ENCODE data around the gene CEP135.
A peak's percentile ranks its signal among the peaks of the same experiment; 100 is the strongest.

Gene CEP135, protein sequence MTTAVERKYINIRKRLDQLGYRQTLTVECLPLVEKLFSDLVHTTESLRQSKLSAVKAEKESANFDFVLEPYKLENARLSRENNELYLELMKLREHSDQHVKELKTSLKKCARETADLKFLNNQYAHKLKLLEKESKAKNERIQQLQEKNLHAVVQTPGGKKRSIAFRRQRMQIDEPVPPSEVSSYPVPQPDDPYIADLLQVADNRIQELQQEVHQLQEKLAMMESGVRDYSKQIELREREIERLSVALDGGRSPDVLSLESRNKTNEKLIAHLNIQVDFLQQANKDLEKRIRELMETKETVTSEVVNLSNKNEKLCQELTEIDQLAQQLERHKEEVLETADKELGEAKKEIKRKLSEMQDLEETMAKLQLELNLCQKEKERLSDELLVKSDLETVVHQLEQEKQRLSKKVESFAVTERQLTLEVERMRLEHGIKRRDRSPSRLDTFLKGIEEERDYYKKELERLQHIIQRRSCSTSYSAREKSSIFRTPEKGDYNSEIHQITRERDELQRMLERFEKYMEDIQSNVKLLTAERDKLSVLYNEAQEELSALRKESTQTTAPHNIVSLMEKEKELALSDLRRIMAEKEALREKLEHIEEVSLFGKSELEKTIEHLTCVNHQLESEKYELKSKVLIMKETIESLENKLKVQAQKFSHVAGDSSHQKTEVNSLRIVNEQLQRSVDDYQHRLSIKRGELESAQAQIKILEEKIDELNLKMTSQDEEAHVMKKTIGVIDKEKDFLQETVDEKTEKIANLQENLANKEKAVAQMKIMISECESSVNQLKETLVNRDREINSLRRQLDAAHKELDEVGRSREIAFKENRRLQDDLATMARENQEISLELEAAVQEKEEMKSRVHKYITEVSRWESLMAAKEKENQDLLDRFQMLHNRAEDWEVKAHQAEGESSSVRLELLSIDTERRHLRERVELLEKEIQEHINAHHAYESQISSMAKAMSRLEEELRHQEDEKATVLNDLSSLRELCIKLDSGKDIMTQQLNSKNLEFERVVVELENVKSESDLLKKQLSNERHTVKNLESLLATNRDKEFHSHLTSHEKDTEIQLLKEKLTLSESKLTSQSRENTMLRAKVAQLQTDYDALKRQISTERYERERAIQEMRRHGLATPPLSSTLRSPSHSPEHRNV

DNA sequence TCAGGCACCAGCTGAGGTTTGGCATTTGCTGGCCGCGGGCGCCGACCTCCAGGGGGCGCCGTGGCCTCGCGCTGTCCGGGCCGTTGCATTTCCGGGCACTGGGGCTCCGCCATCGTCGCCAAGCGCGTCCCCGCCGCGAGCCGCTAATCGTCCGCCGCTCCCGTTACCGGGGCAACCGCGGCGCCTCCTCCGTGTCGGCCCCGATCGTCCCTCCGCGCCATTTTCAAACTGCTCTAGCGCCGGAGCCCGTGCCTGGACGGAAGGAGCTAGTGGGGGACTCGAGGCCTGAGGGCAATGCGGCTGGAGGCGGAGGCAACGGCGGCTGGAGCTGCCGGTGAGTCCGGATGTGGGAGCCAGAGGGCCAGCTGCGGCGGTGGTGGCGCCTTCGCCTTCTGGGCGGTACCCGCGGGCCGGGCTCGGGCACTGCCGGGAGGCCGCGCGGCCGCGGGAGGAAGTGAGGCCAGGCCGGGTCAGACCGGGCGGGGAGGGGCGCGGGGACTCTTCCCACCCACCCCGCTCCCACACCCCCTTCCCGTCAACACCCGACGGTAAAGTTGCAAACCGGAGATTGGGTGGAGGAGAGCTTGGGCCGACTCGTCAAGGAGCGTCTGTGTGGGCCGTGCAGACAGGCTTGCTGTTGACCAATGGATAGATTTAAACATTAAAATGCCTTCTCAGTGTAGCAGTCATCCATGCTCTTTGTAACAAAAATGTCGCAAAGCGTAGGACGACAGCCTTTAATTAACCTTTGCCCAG, at the start of gene CEP135:
TSS of gene CEP135 (plus strand) at position 220 of the 756 bp plus-strand sequence. CDS start 3,186 bp downstream, outside the sequence.
- TF ChIP-seq GATA1 (IDR thresholded peaks at IDR 0.05; ENCODE audit: low read depth, low read length) (no peak), POLR2A (IDR thresholded peaks at IDR 0.05; ENCODE audit: low read length) (peak; percentile 75)

DNA sequence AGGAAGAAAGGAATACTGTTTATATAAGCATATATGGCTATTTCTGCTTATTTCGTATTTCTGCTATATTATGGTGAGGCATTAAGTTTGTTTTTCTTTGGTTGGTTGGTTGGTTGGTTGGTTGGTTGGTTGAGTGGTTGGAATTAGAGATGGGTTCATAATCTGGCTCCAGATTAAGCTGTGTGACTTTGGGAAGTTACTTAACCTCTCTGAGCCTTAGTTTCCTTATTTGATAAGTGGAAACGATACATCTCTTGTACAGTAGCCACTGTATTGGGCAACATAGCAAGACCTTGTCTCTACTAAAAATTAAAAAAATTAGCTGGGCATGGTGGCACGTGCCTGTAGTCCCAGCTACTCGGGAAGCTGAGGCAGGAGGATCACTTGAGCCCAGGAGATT, 46.1 kb upstream of the CEP135 start:
- TF ChIP-seq POLR2A (IDR thresholded peaks at IDR 0.05; ENCODE audit: low read length) (no peak), GATA1 (IDR thresholded peaks at IDR 0.05; ENCODE audit: low read depth, low read length) (no peak)
- no peak for DNase-seq

More for the DNA sequence above, at the start of gene CEP135:
- DNase-seq: peak; percentile 96 to 98

DNA sequence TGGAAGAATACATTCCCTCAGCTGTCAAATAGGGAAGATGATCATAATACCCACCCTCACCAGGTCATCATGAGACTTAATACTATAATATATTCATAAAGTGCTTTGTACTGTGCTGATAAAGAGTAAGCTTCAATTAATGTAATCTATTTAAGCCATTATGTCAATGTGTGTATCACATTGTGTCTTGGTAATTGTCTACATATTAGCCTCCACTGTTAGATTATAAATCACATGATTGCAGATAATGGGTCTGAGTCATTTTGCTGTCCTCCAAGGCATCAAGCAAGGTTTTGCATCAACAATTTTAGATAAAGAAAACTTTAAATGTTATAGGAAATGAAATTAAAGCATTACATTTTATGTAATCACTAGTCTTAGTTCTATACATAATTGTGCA, 45.2 kb upstream of the CEP135 start:
- no peak for TF ChIP-seq POLR2A (IDR thresholded peaks at IDR 0.05; ENCODE audit: low read length)
- TF ChIP-seq GATA1 (IDR thresholded peaks at IDR 0.05; ENCODE audit: low read depth, low read length): no peak
- DNase-seq: peak; percentile 18 to 54

DNA sequence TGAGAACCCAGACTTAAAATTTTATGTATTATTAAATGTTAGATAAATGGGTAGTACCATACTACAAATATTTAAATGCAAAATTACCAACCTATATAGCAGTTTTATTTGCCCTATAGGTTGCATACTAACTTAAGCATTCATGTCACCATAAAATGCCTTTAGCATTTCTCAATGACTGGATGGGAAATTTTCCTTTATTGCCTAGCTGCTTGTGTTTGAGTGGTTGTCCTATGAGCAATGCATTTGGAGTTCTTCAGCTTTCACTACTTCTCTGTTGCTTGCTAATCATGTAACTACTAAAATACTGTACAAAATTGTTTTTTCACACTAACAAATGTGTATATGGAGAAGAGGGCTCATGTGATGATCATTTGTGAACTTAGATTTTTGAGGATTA, 44.2 kb upstream of the CEP135 start:
- no peak for TF ChIP-seq POLR2A (IDR thresholded peaks at IDR 0.05; ENCODE audit: low read length)
- TF ChIP-seq GATA1 (IDR thresholded peaks at IDR 0.05; ENCODE audit: low read depth, low read length): no peak
- DNase-seq: no peak

DNA sequence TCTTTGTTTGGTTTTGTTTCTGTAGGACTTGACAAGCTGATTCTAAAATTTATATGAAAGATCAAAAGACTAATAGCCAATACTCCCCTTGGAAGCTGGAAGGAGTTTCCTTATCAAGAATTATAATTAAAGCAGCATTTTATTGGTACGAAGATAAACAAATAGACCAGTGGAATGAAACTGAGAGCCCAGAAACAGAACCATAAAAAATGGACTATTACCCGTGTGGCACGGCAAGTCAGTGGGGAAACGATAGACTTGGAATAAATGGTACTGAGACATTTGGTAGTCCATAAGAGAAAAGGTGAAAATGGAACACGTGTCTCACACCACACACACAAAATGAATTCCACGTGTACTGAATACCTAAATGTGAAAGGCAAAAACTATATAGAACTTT, 42.4 kb upstream of the CEP135 start:
- DNase-seq: no peak

DNA sequence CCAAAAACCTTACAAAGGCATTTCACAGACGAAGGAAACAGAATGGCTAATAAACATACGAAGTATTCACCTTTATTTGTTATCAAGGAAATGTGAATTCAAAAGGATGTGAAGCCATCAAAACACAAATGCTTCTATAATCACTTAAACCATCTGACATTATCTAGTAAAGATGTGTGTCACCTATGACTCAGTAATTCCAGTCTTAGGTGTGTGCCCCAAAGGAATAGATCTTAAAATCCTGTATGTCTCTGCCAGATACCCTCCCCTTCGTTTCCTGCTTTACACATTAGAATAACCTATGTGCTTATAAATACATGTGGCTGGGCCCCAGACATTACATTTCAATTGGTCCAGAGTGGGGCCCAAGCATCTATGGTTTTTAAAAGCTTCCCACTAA, 41.8 kb upstream of the CEP135 start:
- DNase-seq: peak in 1 of 2 experiments; percentile 7
- TF ChIP-seq POLR2A (IDR thresholded peaks at IDR 0.05; ENCODE audit: low read length) (no peak), GATA1 (IDR thresholded peaks at IDR 0.05; ENCODE audit: low read depth, low read length) (no peak)

More for the DNA sequence above, 42.4 kb upstream of the CEP135 start:
- TF ChIP-seq POLR2A (IDR thresholded peaks at IDR 0.05; ENCODE audit: low read length) (no peak), GATA1 (IDR thresholded peaks at IDR 0.05; ENCODE audit: low read depth, low read length) (no peak)

DNA sequence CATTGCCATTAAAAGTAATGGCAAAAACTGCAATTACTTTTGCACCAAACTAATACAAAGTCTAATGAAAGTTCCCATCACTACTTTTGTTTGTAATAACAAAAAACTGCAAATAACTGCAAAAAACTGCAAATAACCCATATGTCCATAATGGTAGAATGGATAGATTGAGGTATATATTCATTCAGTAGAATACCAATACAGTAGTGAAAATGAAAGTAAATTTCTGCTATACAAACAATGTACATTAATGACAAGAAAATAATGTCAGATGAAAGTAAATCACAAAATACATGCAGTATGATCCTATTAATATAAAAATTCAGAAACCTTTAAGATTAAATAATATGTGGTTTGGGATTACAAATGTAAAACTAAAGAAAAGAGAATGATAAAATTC, 41.3 kb upstream of the CEP135 start:
- DNase-seq: no peak
- TF ChIP-seq GATA1 (IDR thresholded peaks at IDR 0.05; ENCODE audit: low read depth, low read length): no peak
- TF ChIP-seq POLR2A (IDR thresholded peaks at IDR 0.05; ENCODE audit: low read length): no peak

DNA sequence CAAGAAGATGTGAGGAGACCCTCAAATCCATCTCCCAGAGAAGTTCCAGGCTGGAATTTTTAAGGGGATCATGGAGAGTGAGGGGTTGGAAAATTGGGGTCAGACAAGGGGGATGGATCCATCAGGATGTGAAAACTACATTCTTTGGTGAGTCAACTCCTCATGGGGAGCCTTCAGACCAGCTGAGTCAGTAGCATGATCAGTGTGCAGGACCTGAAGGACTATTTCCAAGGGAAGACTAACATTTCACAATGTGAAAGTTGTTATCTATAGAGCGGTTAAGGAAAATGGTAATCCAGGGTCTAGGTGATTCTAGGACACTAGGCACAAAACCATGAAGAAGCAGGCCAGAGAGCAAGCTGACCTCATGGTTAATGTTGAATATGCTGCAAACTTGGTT, 38.6 kb upstream of the CEP135 start:
- TF ChIP-seq POLR2A (IDR thresholded peaks at IDR 0.05; ENCODE audit: low read length) (no peak), GATA1 (IDR thresholded peaks at IDR 0.05; ENCODE audit: low read depth, low read length) (no peak)
- DNase-seq: no peak

DNA sequence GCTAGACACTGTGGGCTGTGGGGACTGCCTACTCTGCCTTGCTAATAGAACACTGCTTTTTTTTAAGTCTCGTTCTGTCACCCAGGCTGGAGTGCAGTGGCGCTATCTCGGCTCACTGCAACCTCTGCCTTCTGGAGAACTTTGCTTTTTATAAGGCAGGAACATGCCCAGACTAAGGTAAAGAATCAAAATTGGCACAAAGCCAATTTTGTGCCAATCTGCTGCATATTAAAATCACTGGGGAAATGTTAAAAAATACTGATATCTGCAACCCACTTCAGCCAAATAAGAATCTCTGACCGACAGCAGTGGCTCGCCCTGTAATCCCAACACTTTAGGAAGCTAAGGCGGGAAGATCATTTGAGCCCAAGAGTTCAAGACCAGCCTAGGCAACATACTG, 36.5 kb upstream of the CEP135 start:
- DNase-seq: no peak
- no peak for TF ChIP-seq POLR2A (IDR thresholded peaks at IDR 0.05; ENCODE audit: low read length)
- no peak for TF ChIP-seq GATA1 (IDR thresholded peaks at IDR 0.05; ENCODE audit: low read depth, low read length)

DNA sequence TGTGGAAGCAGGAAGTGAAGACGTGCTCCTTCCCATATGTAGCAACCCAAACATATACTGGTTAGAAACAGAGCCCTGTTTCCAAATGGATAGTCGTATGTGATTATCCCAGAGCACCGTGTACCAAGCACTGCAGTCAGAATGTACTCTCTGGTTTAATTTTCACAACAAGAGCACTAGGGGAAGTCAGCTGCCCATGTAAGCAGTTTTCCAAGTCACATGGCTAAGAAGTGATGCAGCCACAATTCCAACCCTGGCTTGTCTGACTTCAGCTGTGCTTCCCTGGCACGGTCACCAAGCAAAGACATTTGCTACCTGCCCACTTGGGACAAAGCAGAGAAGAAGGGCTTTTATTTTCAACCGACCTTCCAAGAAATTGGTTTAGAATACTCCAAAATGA, 28.2 kb upstream of the CEP135 start:
- TF ChIP-seq GATA1 (IDR thresholded peaks at IDR 0.05; ENCODE audit: low read depth, low read length) (no peak), POLR2A (IDR thresholded peaks at IDR 0.05; ENCODE audit: low read length) (no peak)
- DNase-seq: no peak

DNA sequence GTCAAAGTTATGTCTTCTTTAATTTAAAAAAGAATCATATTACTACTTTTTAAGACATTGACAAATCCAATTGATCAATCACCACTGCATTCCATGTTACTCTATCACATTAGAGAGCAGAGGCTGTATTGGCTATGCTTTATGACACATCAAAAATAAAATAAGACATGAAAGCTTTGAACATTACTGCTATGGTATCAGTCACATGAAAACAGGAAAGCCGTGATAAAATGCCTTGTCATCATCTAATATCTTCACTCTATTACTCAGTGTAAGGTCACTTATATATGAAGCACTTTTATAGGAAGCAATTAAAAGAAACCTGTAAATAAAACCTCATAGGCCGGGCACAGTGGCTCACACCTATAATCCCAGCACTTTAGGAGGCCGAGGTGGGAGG, 27.7 kb upstream of the CEP135 start:
- TF ChIP-seq GATA1 (IDR thresholded peaks at IDR 0.05; ENCODE audit: low read depth, low read length): no peak
- TF ChIP-seq POLR2A (IDR thresholded peaks at IDR 0.05; ENCODE audit: low read length): no peak
- DNase-seq: no peak

DNA sequence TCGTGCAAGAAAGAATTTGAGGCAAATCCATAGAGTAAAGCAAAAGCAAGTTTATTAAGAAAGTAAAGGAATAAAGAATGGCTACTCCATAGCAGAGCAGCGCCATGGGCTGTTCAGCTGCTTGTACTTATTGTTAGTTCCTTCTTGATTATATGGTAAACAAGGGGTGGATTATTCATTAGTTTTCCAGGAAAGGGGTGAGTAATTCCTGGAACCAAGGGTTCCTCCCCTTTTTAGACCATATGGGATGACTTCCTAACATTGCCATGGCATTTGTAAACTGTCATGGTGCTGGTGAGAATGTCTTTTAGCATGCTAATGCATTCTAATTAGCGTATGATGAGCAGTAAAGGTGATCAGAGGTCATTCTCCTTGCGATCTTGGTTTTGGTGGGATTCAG, 23.5 kb upstream of the CEP135 start:
- TF ChIP-seq GATA1 (IDR thresholded peaks at IDR 0.05; ENCODE audit: low read depth, low read length): no peak
- TF ChIP-seq POLR2A (IDR thresholded peaks at IDR 0.05; ENCODE audit: low read length): no peak
- DNase-seq: no peak

DNA sequence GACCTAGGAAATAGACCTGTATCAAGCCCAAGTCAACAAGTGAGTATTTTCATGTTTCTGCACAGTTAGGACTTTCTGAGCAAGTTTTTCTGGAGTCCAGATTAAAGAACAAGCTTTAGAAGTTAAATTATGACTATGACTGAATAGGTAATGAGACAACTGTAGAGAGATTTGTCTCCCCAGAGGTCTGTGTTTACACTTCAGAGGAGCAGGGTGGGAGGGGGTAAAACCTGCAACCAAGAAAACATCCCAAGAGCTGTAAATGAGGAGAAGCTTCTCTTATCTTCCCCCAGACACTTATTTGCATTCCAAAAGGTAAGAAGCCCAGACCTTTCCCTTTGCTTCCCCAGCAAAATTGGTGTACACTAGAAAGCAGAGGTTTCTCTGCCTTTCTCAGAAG, 22.1 kb upstream of the CEP135 start:
- no peak for DNase-seq
- no peak for TF ChIP-seq POLR2A (IDR thresholded peaks at IDR 0.05; ENCODE audit: low read length)
- TF ChIP-seq GATA1 (IDR thresholded peaks at IDR 0.05; ENCODE audit: low read depth, low read length): no peak

Measured in erythroblast (primary cell).